Liver (tissue), 9 donors: ENCODE data around the gene ORC4. TPM values are rescaled to one million over a fixed set of nuclear protein-coding genes. Genes with fewer than 3 reads are reported as not detected.

Source experiments
- DNase-seq: peaks from one replicate; pipeline ENCODE4 v3.0.0-alpha.2; 2017; ENCODE audit warnings: low spot score
- H3K27ac ChIP-seq, 2 donors: one replicate each; pipeline ENCODE4 v1.7.0; 2013; ENCODE audit warnings: inconsistent platforms in 2 of 2, low read length in 2 of 2, control low read depth in 1 of 2, low read depth in 1 of 2, mild to moderate bottlenecking in 1 of 2
- H3K27me3 ChIP-seq, 4 donors: one replicate each; pipeline versions ENCODE4 v1.6.1 to v1.7.0; 2013; ENCODE audit warnings: low read length in 3 of 4, inconsistent platforms in 1 of 4, mild to moderate bottlenecking in 1 of 4, moderate library complexity in 1 of 4; ENCODE audit not compliant: control insufficient read depth in 4 of 4, insufficient read depth in 4 of 4
- H3K36me3 ChIP-seq, 4 donors: one replicate each; pipeline versions ENCODE4 v1.6.1 to v1.7.0; 2013; ENCODE audit warnings: low read length in 3 of 4, mild to moderate bottlenecking in 3 of 4, low read depth in 1 of 4, moderate library complexity in 1 of 4; ENCODE audit not compliant: control insufficient read depth in 4 of 4, insufficient read depth in 3 of 4
- H3K4me1 ChIP-seq, 4 donors: one replicate each; pipeline versions ENCODE4 v1.6.1 to v1.7.0; 2013; ENCODE audit warnings: low read length in 3 of 4, mild to moderate bottlenecking in 3 of 4, moderate library complexity in 1 of 4; ENCODE audit not compliant: control insufficient read depth in 4 of 4, insufficient read depth in 4 of 4
- H3K4me3 ChIP-seq, 3 donors: one replicate each; pipeline versions ENCODE4 v1.6.1 to v1.7.0; 2013; ENCODE audit warnings: low read length in 3 of 3, control low read depth in 1 of 3, low read depth in 1 of 3, mild to moderate bottlenecking in 1 of 3
- H3K9ac ChIP-seq, 2 donors: one replicate each; pipeline ENCODE4 v1.7.0; 2013; ENCODE audit warnings: low read length in 2 of 2, mild to moderate bottlenecking in 2 of 2, moderate library complexity in 2 of 2, control low read depth in 1 of 2, low read depth in 1 of 2
- H3K9me3 ChIP-seq, 4 donors: one replicate each; pipeline versions ENCODE4 v1.6.1 to v1.7.0; 2013; ENCODE audit warnings: low read length in 3 of 4; ENCODE audit not compliant: control insufficient read depth in 4 of 4
- EGR1 ChIP-seq, 2 donors: IDR thresholded peaks; 2 replicates each; pipeline ENCODE4 v1.6.1; 2016 to 2018; ENCODE audit warnings: antibody characterized with exemption in 2 of 2, low read depth in 2 of 2
- FOXA2 ChIP-seq: IDR thresholded peaks from 2 replicates; pipeline ENCODE4 v1.6.1; 2016; ENCODE audit warnings: antibody characterized with exemption
- GABPA ChIP-seq, 2 donors: IDR thresholded peaks in 1 of 2; conservative IDR thresholded peaks in 1 of 2; 2 replicates each; pipeline ENCODE4 v1.6.1; 2016; ENCODE audit warnings: antibody characterized with exemption in 2 of 2, mild to moderate bottlenecking in 1 of 2, moderate library complexity in 1 of 2
- HNF4A ChIP-seq, 2 donors: conservative IDR thresholded peaks; 2 replicates each; pipeline ENCODE4 v1.6.1; 2016; ENCODE audit warnings: antibody characterized with exemption in 2 of 2, mild to moderate bottlenecking in 2 of 2
- HNF4G ChIP-seq: IDR thresholded peaks from 2 replicates; pipeline ENCODE4 v1.6.1; 2016; ENCODE audit warnings: antibody characterized with exemption
- JUND ChIP-seq, 2 donors: IDR thresholded peaks; 2 replicates each; pipeline ENCODE4 v1.6.1; 2016; ENCODE audit warnings: antibody characterized with exemption in 2 of 2
- NR2F2 ChIP-seq: IDR thresholded peaks from 2 replicates; pipeline ENCODE4 v1.6.1; 2016; ENCODE audit warnings: antibody characterized with exemption
- RAD21 ChIP-seq, 2 donors: IDR thresholded peaks; 2 replicates each; pipeline ENCODE4 v1.6.1; 2016; ENCODE audit warnings: antibody characterized with exemption in 2 of 2, mild to moderate bottlenecking in 2 of 2
- RXRA ChIP-seq, 2 donors: IDR thresholded peaks; 2 replicates each; pipeline ENCODE4 v1.6.1; 2017 to 2018; ENCODE audit warnings: antibody characterized with exemption in 2 of 2, mild to moderate bottlenecking in 1 of 2
- SP1 ChIP-seq: IDR thresholded peaks from 2 replicates; pipeline ENCODE4 v1.6.1; 2018; ENCODE audit warnings: antibody characterized with exemption, mild to moderate bottlenecking
- TAF1 ChIP-seq: conservative IDR thresholded peaks from 2 replicates; pipeline ENCODE4 v1.6.1; 2016; ENCODE audit warnings: antibody characterized with exemption, mild to moderate bottlenecking
- YY1 ChIP-seq: IDR thresholded peaks from 2 replicates; pipeline ENCODE4 v1.6.1; 2016; ENCODE audit warnings: antibody characterized with exemption, mild to moderate bottlenecking
- WGBS: extraction: QIAGEN DNeasy Blood & Tissue Kit; methylation state at CpG from one replicate; pipeline ENCODE4 v1.1.7; 2013; 5-methylcytosine and 5-hydroxymethylcytosine counted together
- polyA plus RNA-seq, 2 donors: library from polyadenylated mRNA; stranded (reverse) in 1 of 2; unstranded in 1 of 2; fragments of 200-250 nt in 1 of 2; fragments of >200 nt in 1 of 2; fragmentation: Nextera tagmentation in 1 of 2; extraction: Ambion mirVana in 1 of 2; gene quantifications; one replicate each; pipeline versions ENCODE4 v1.2.1 to v1.2.3, GENCODE V29; 2013 to 2015
- total RNA-seq, 2 donors: library from RNA; depleted of rRNA; stranded (reverse); fragments of >200 nt; gene quantifications; one replicate each; pipeline ENCODE4 v1.2.3, GENCODE V29; 2014
- TF ChIP-seq, protein P1 (sequence below): IDR thresholded peaks from 2 replicates; pipeline ENCODE4 v1.6.1; 2016; ENCODE audit warnings: antibody characterized with exemption
- TF ChIP-seq, protein P2 (sequence below): IDR thresholded peaks from 2 replicates; pipeline ENCODE4 v1.6.1; 2016; ENCODE audit warnings: antibody characterized with exemption
- TF ChIP-seq, protein P3 (sequence below): IDR thresholded peaks from 2 replicates; pipeline ENCODE4 v1.6.1; 2016; ENCODE audit warnings: antibody characterized with exemption, mild to moderate bottlenecking
- TF ChIP-seq, protein P4 (sequence below): IDR thresholded peaks from 2 replicates; pipeline ENCODE4 v1.6.1; 2016; ENCODE audit warnings: antibody characterized with exemption
- TF ChIP-seq, protein P5 (sequence below): fragments of 150-350 bp; IDR thresholded peaks from 2 replicates; pipeline ENCODE4 v1.5.1; 2017; ENCODE audit warnings: improper control_type of control experiment, low read depth, low read length; ENCODE audit not compliant: missing input control
- donor health status: healthy.
- donor health status: healthy.
- donor health status: healthy.
- donor health status: healthy.
- donor health status: healthy.

The ORC4 gene
- total and polyA plus RNA-seq, 4 donors: 9.7 to 50.2 (median 23.3) TPM

DNA sequence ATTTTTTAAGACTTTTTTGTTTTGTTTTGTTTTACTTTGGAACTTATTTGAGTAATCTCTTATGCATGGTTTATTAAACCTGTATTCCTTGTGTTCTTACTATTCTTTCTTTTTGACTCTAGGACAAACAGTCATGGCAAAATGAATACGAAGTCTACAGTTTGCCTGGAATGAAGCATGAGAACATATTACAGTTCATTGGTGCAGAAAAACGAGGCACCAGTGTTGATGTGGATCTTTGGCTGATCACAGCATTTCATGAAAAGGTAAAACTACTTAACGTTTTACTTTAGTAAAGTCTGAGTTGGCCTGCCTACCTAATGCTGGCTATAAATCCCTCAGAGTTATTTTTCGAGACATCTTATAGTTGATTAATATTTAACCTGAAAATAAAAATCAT lies 103.4 kb downstream of the ORC4 start:
- no peak overlapping the region for H3K9ac ChIP-seq
- 90% methylated on average over 4 of the region's 4 CpGs for WGBS
- DNase-seq: no peak
- no peaks in the 10 kb centered on the region for H3K27me3 ChIP-seq
- no peaks in the 10 kb centered on the region for H3K4me1 ChIP-seq
- H3K4me3 ChIP-seq: no peak overlapping the region
- no peak for TF ChIP-seq YY1
- TF ChIP-seq, protein P1, sequence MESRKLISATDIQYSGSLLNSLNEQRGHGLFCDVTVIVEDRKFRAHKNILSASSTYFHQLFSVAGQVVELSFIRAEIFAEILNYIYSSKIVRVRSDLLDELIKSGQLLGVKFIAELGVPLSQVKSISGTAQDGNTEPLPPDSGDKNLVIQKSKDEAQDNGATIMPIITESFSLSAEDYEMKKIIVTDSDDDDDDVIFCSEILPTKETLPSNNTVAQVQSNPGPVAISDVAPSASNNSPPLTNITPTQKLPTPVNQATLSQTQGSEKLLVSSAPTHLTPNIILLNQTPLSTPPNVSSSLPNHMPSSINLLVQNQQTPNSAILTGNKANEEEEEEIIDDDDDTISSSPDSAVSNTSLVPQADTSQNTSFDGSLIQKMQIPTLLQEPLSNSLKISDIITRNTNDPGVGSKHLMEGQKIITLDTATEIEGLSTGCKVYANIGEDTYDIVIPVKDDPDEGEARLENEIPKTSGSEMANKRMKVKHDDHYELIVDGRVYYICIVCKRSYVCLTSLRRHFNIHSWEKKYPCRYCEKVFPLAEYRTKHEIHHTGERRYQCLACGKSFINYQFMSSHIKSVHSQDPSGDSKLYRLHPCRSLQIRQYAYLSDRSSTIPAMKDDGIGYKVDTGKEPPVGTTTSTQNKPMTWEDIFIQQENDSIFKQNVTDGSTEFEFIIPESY: no peak
- TF ChIP-seq, protein P2, sequence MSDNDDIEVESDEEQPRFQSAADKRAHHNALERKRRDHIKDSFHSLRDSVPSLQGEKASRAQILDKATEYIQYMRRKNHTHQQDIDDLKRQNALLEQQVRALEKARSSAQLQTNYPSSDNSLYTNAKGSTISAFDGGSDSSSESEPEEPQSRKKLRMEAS: no peak
- H3K27ac ChIP-seq: no peak overlapping the region
- H3K9me3 ChIP-seq: no peaks in the 10 kb centered on the region
- H3K36me3 ChIP-seq: peaks cover 0 to 8% (median 6%) of the 10 kb centered on the region in 4 donors

DNA sequence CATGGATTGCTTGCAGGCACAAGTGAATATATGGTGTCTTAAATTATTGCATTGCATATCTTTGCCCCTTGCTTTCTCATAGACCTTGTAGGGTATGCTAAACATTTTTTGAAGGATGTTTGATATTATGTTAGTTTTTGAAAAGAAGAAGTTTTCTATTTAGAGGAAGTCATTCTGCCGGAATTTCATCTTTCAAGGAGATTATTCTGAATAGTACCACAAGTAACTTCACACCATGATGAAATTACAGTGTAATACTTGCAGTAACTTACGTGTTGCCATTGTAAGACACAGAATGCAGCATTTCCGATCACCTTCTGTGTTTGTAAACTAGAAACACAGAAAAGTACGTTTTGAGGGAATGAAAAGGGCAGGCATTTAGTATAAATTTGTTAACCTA lies 103.8 kb downstream of the ORC4 start:
- Histone ChIP-seq H3K9me3 (no peaks in the 10 kb centered on the region), H3K36me3 (peaks cover 0 to 8% (median 6%) of the 10 kb centered on the region in 4 donors), H3K27ac (no peak overlapping the region), H3K27me3 (no peaks in the 10 kb centered on the region), H3K9ac (no peak overlapping the region), H3K4me1 (no peaks in the 10 kb centered on the region), H3K4me3 (no peak overlapping the region)
- 92% methylated on average over 4 of the region's 4 CpGs for WGBS
- no peak for DNase-seq
- TF ChIP-seq JUND (IDR thresholded peaks at IDR 0.05) (no peak), HNF4G (no peak), RXRA (IDR thresholded peaks at IDR 0.05) (no peak), FOXA2 (no peak), GABPA (IDR thresholded peaks at IDR 0.05 in 1 of 2, conservative IDR thresholded peaks at IDR 0.05 in 1 of 2) (no peak), HNF4A (conservative IDR thresholded peaks at IDR 0.05) (no peak), TAF1 (no peak), NR2F2 (no peak), EGR1 (IDR thresholded peaks at IDR 0.05; ENCODE audit: low read depth in 2 of 2) (no peak), RAD21 (IDR thresholded peaks at IDR 0.05) (no peak), SP1 (no peak)
- TF ChIP-seq, protein P3, sequence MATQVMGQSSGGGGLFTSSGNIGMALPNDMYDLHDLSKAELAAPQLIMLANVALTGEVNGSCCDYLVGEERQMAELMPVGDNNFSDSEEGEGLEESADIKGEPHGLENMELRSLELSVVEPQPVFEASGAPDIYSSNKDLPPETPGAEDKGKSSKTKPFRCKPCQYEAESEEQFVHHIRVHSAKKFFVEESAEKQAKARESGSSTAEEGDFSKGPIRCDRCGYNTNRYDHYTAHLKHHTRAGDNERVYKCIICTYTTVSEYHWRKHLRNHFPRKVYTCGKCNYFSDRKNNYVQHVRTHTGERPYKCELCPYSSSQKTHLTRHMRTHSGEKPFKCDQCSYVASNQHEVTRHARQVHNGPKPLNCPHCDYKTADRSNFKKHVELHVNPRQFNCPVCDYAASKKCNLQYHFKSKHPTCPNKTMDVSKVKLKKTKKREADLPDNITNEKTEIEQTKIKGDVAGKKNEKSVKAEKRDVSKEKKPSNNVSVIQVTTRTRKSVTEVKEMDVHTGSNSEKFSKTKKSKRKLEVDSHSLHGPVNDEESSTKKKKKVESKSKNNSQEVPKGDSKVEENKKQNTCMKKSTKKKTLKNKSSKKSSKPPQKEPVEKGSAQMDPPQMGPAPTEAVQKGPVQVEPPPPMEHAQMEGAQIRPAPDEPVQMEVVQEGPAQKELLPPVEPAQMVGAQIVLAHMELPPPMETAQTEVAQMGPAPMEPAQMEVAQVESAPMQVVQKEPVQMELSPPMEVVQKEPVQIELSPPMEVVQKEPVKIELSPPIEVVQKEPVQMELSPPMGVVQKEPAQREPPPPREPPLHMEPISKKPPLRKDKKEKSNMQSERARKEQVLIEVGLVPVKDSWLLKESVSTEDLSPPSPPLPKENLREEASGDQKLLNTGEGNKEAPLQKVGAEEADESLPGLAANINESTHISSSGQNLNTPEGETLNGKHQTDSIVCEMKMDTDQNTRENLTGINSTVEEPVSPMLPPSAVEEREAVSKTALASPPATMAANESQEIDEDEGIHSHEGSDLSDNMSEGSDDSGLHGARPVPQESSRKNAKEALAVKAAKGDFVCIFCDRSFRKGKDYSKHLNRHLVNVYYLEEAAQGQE: no peak
- TF ChIP-seq, protein P2: no peak
- TF ChIP-seq, protein P4, sequence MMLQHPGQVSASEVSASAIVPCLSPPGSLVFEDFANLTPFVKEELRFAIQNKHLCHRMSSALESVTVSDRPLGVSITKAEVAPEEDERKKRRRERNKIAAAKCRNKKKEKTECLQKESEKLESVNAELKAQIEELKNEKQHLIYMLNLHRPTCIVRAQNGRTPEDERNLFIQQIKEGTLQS: no peak
- TF ChIP-seq, protein P1: no peak
- TF ChIP-seq, protein P5, sequence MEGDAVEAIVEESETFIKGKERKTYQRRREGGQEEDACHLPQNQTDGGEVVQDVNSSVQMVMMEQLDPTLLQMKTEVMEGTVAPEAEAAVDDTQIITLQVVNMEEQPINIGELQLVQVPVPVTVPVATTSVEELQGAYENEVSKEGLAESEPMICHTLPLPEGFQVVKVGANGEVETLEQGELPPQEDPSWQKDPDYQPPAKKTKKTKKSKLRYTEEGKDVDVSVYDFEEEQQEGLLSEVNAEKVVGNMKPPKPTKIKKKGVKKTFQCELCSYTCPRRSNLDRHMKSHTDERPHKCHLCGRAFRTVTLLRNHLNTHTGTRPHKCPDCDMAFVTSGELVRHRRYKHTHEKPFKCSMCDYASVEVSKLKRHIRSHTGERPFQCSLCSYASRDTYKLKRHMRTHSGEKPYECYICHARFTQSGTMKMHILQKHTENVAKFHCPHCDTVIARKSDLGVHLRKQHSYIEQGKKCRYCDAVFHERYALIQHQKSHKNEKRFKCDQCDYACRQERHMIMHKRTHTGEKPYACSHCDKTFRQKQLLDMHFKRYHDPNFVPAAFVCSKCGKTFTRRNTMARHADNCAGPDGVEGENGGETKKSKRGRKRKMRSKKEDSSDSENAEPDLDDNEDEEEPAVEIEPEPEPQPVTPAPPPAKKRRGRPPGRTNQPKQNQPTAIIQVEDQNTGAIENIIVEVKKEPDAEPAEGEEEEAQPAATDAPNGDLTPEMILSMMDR: no peak
